ENCODE measurements around the gene ST14.

The ST14 gene

GRCh38 chr11:130145975-130146776, 13.4 kb upstream of the ST14 start:
- Mint-ChIP-seq H3K9me3 (no peaks in the 10 kb centered on the region), H3K4me3 (no peak overlapping the region), H3K36me3 (ENCODE audit: low read depth) (peaks cover 19% of the 10 kb centered on the region), H3K27ac (no peak overlapping the region), H3K4me1 (ENCODE audit: low read depth) (peaks cover 14% of the 10 kb centered on the region), H3K27me3 (no peaks in the 10 kb centered on the region)

GRCh38 chr11:130146796-130147195, 12.8 kb upstream of the ST14 start:
- Mint-ChIP-seq H3K27ac (no peak overlapping the region), H3K4me3 (no peak overlapping the region), H3K9me3 (no peaks in the 10 kb centered on the region), H3K4me1 (ENCODE audit: low read depth) (peaks cover 14% of the 10 kb centered on the region), H3K36me3 (ENCODE audit: low read depth) (peaks cover 16% of the 10 kb centered on the region), H3K27me3 (peaks cover under 1% of the 10 kb centered on the region)

- H3K9me3 Mint-ChIP-seq, result no peaks in the 10 kb centered on the region
- no peak overlapping the region for H3K27ac Mint-ChIP-seq
- H3K27me3 Mint-ChIP-seq, result peaks cover 4% of the 10 kb centered on the region
- H3K4me1 Mint-ChIP-seq (ENCODE audit: low read depth), result peaks cover 14% of the 10 kb centered on the region
- peaks cover 9% of the 10 kb centered on the region for H3K36me3 Mint-ChIP-seq (ENCODE audit: low read depth)
- no peak overlapping the region for H3K4me3 Mint-ChIP-seq
These were observed 10.7 kb upstream of the ST14 start for GRCh38 chr11:130148796-130149326.

- H3K27ac Mint-ChIP-seq, result no peak overlapping the region
- no peak overlapping the region for H3K4me3 Mint-ChIP-seq
- H3K27me3 Mint-ChIP-seq, result peaks cover 4% of the 10 kb centered on the region
- H3K9me3 Mint-ChIP-seq, result no peaks in the 10 kb centered on the region
- H3K36me3 Mint-ChIP-seq (ENCODE audit: low read depth), result peaks cover 5% of the 10 kb centered on the region
- peaks cover 14% of the 10 kb centered on the region for H3K4me1 Mint-ChIP-seq (ENCODE audit: low read depth)
These were observed 8.8 kb upstream of the ST14 start for GRCh38 chr11:130150790-130151189.

- Mint-ChIP-seq H3K27ac (no peak overlapping the region), H3K4me1 (ENCODE audit: low read depth) (peaks cover 12% of the 10 kb centered on the region), H3K4me3 (no peak overlapping the region), H3K9me3 (no peaks in the 10 kb centered on the region), H3K36me3 (ENCODE audit: low read depth) (peaks cover 5% of the 10 kb centered on the region), H3K27me3 (peaks cover 4% of the 10 kb centered on the region)
These were observed 8.4 kb upstream of the ST14 start for GRCh38 chr11:130151196-130151595.

- no peak overlapping the region for H3K4me3 Mint-ChIP-seq
- no peaks in the 10 kb centered on the region for H3K36me3 Mint-ChIP-seq (ENCODE audit: low read depth)
These were observed 3.2 kb upstream of the ST14 start for GRCh38 chr11:130156108-130157022.

GRCh38 chr11:130157101-130157500, 2.5 kb upstream of the ST14 start:
- no peak overlapping the region for H3K27ac Mint-ChIP-seq
- no peaks in the 10 kb centered on the region for H3K36me3 Mint-ChIP-seq (ENCODE audit: low read depth)
- H3K4me3 Mint-ChIP-seq, result no peak overlapping the region
- peaks cover 40% of the 10 kb centered on the region for H3K27me3 Mint-ChIP-seq
- no peaks in the 10 kb centered on the region for H3K9me3 Mint-ChIP-seq
- H3K4me1 Mint-ChIP-seq (ENCODE audit: low read depth), result peaks cover 25% of the 10 kb centered on the region

More at GRCh38 chr11:130156108-130157022, 3.2 kb upstream of the ST14 start:
- Mint-ChIP-seq H3K4me1 (ENCODE audit: low read depth) (peaks cover 21% of the 10 kb centered on the region), H3K27me3 (peaks cover 37% of the 10 kb centered on the region), H3K9me3 (no peaks in the 10 kb centered on the region), H3K27ac (no peak overlapping the region)

GRCh38 chr11:130157840-130158239, 1.7 kb upstream of the ST14 start:
- Mint-ChIP-seq H3K27ac (no peak overlapping the region), H3K9me3 (no peaks in the 10 kb centered on the region), H3K27me3 (peaks cover 48% of the 10 kb centered on the region), H3K4me1 (ENCODE audit: low read depth) (peaks cover 27% of the 10 kb centered on the region), H3K36me3 (ENCODE audit: low read depth) (no peaks in the 10 kb centered on the region), H3K4me3 (no peak overlapping the region)

GRCh38 chr11:130159139-130159538, 443 bp upstream of the ST14 start:
- H3K36me3 Mint-ChIP-seq (ENCODE audit: low read depth), result no peaks in the 10 kb centered on the region
- H3K27me3 Mint-ChIP-seq, result peaks cover 58% of the 10 kb centered on the region
- no peak overlapping the region for H3K27ac Mint-ChIP-seq
- peak overlapping the region; percentile 14 for H3K4me3 Mint-ChIP-seq
- H3K4me1 Mint-ChIP-seq (ENCODE audit: low read depth), result peaks cover 30% of the 10 kb centered on the region
- no peaks in the 10 kb centered on the region for H3K9me3 Mint-ChIP-seq

GRCh38 chr11:130160498-130161155, 1.0 kb downstream of the ST14 start:
- no peaks in the 10 kb centered on the region for H3K36me3 Mint-ChIP-seq (ENCODE audit: low read depth)
- peaks cover 33% of the 10 kb centered on the region for H3K4me1 Mint-ChIP-seq (ENCODE audit: low read depth)
- peaks cover 67% of the 10 kb centered on the region for H3K27me3 Mint-ChIP-seq
- H3K4me3 Mint-ChIP-seq, result peak overlapping the region; percentile 70
- H3K9me3 Mint-ChIP-seq, result no peaks in the 10 kb centered on the region
- no peak overlapping the region for H3K27ac Mint-ChIP-seq

- H3K27ac Mint-ChIP-seq, result no peak overlapping the region
- no peaks in the 10 kb centered on the region for H3K36me3 Mint-ChIP-seq (ENCODE audit: low read depth)
- peaks cover 74% of the 10 kb centered on the region for H3K27me3 Mint-ChIP-seq
- H3K4me3 Mint-ChIP-seq, result no peak overlapping the region
- peaks cover 43% of the 10 kb centered on the region for H3K4me1 Mint-ChIP-seq (ENCODE audit: low read depth)
- no peaks in the 10 kb centered on the region for H3K9me3 Mint-ChIP-seq
These were observed 2.0 kb downstream of the ST14 start for GRCh38 chr11:130161441-130162145.

GRCh38 chr11:130162733-130163132, 3.2 kb downstream of the ST14 start:
- H3K27ac Mint-ChIP-seq, result no peak overlapping the region

GRCh38 chr11:130163346-130164220, 4.0 kb downstream of the ST14 start:
- Mint-ChIP-seq H3K4me1 (ENCODE audit: low read depth) (peaks cover 38% of the 10 kb centered on the region), H3K27me3 (peaks cover 70% of the 10 kb centered on the region), H3K4me3 (no peak overlapping the region), H3K27ac (no peak overlapping the region), H3K9me3 (no peaks in the 10 kb centered on the region), H3K36me3 (ENCODE audit: low read depth) (no peaks in the 10 kb centered on the region)

More at GRCh38 chr11:130162733-130163132, 3.2 kb downstream of the ST14 start:
- Mint-ChIP-seq H3K4me1 (ENCODE audit: low read depth) (peaks cover 43% of the 10 kb centered on the region), H3K4me3 (no peak overlapping the region), H3K9me3 (no peaks in the 10 kb centered on the region), H3K27me3 (peaks cover 71% of the 10 kb centered on the region), H3K36me3 (ENCODE audit: low read depth) (no peaks in the 10 kb centered on the region)
